SK-N-SH (cell line): ENCODE measurements around the gene PIBF1. TPM values are rescaled to one million over a fixed set of nuclear protein-coding genes. Genes with fewer than 3 reads are reported as not detected.

Experiments
- CTCF ChIA-PET: fragments of 300-600, 350-600 bp; formaldehyde crosslinking; extraction: SDS; loops from one replicate; lab custom pipeline; 2021; lab: Yijun Ruan, JAX
- POLR2A ChIA-PET: fragments of 350-600 bp; sonication (Branson Sonifier 250); formaldehyde crosslinking; extraction: SDS; loops from one replicate; lab custom pipeline; 2020; ENCODE audit warnings: antibody characterized with exemption, inconsistent platforms; lab: Yijun Ruan, JAX
- DNase-seq: peaks from one replicate; pipeline ENCODE4 v3.0.0; 2012
- H2AFZ ChIP-seq: fragments of 200-600 bp; sonication (generic); 2 replicates; pipeline ENCODE4 v1.8.1; 2016; ENCODE audit warnings: antibody characterized with exemption, mild to moderate bottlenecking, low read depth
- H3F3A ChIP-seq: fragments of 200-600 bp; sonication (generic); replicated peaks from 2 replicates; pipeline ENCODE3; 2016; ENCODE audit warnings: antibody characterized with exemption, mild to moderate bottlenecking; ENCODE audit not compliant: insufficient read depth
- H3K27ac ChIP-seq, 2 experiments: fragments of 200-500 bp in 1 of 2; fragments of 200-600 bp in 1 of 2; sonication (Bioruptor generic) in 1 of 2; sonication (generic), shearing (Covaris generic) in 1 of 2; 2 replicates each; pipeline versions ENCODE4 v1.5.1 to v1.6.1; 2014 to 2016; ENCODE audit warnings: low read depth in 2 of 2, inconsistent platforms in 1 of 2, low read length in 1 of 2, mild to moderate bottlenecking in 1 of 2, mixed read lengths in 1 of 2
- H3K27me3 ChIP-seq: fragments of 200-600 bp; sonication (generic), shearing (Covaris generic); 2 replicates; pipeline ENCODE4 v1.6.1; 2016; ENCODE audit warnings: mixed run types; ENCODE audit not compliant: insufficient read depth
- H3K36me3 ChIP-seq, 2 experiments: fragments of 200-500 bp in 1 of 2; fragments of 200-600 bp in 1 of 2; sonication (Bioruptor generic) in 1 of 2; sonication (generic) in 1 of 2; replicated peaks in 1 of 2; 2 replicates each; pipeline versions ENCODE3 to v1.5.1; 2014 to 2016; ENCODE audit warnings: low read length in 1 of 2, mild to moderate bottlenecking in 1 of 2; ENCODE audit not compliant: insufficient read depth in 2 of 2, control insufficient read depth in 1 of 2
- H3K4me1 ChIP-seq, 2 experiments: fragments of 200-500 bp in 1 of 2; fragments of 200-600 bp in 1 of 2; sonication (Bioruptor generic) in 1 of 2; sonication (generic), shearing (Covaris generic) in 1 of 2; 2 replicates each; pipeline versions ENCODE4 v1.5.1 to v1.6.1; 2014 to 2016; ENCODE audit warnings: low read depth in 1 of 2, low read length in 1 of 2, mixed run types in 1 of 2; ENCODE audit not compliant: insufficient read depth in 2 of 2, control insufficient read depth in 1 of 2
- H3K4me2 ChIP-seq: fragments of 200-600 bp; sonication (generic), shearing (Covaris generic); 2 replicates; pipeline ENCODE4 v1.6.1; 2017; ENCODE audit warnings: mixed run types
- H3K4me3 ChIP-seq, 2 experiments: fragments of 200-500 bp in 1 of 2; fragments of 200-600 bp in 1 of 2; sonication (Bioruptor generic) in 1 of 2; sonication (generic), shearing (Covaris generic) in 1 of 2; 2 replicates each; pipeline versions ENCODE4 v1.5.1 to v1.8.1; 2014 to 2016; ENCODE audit warnings: low read depth in 2 of 2, inconsistent platforms in 1 of 2, low read length in 1 of 2, mild to moderate bottlenecking in 1 of 2, mixed read lengths in 1 of 2, moderate library complexity in 1 of 2
- H3K79me2 ChIP-seq: fragments of 200-600 bp; sonication (generic); 2 replicates; pipeline ENCODE4 v1.8.1; 2017; ENCODE audit warnings: mild to moderate bottlenecking; ENCODE audit not compliant: insufficient read depth
- H3K9ac ChIP-seq: fragments of 200-600 bp; sonication (generic); 2 replicates; pipeline ENCODE4 v1.6.1; 2017; ENCODE audit warnings: mixed run types
- H3K9me2 ChIP-seq: fragments of 200-600 bp; sonication (generic); 2 replicates; pipeline ENCODE4 v1.6.1; 2017; ENCODE audit warnings: mixed run types
- H3K9me3 ChIP-seq: fragments of 200-600 bp; sonication (generic); 2 replicates; pipeline ENCODE4 v1.6.1; 2017; ENCODE audit warnings: mixed run types, mild to moderate bottlenecking, moderate library complexity
- H4K20me1 ChIP-seq: fragments of 200-600 bp; sonication (generic); 2 replicates; pipeline ENCODE4 v1.6.1; 2017; ENCODE audit warnings: mild to moderate bottlenecking, mixed run types; ENCODE audit not compliant: insufficient read depth
- CHD2 ChIP-seq: fragments of 150-350 bp; IDR thresholded peaks from 2 replicates; pipeline ENCODE4 v1.6.1; 2018; ENCODE audit warnings: low read length; ENCODE audit not compliant: partially characterized antibody
- CTCF ChIP-seq: fragments of 200-600 bp; sonication (generic); IDR thresholded peaks from 2 replicates; pipeline ENCODE4 v1.6.1; 2017; ENCODE audit warnings: antibody characterized with exemption, mild to moderate bottlenecking, moderate library complexity
- EP300 ChIP-seq, 2 experiments: IDR thresholded peaks; 2 replicates each; pipeline versions ENCODE4 v1.4.0 to v1.6.1; 2012; ENCODE audit warnings: borderline replicate concordance in 1 of 2, low read depth in 1 of 2, low read length in 1 of 2
- EZH2phosphoT487 ChIP-seq: fragments of 200-600 bp; sonication (generic); IDR thresholded peaks from 2 replicates; pipeline ENCODE4 v1.6.1; 2017; ENCODE audit warnings: low read depth, mixed run types, mild to moderate bottlenecking, antibody characterized with exemption, moderate library complexity, borderline replicate concordance
- FOSL2 ChIP-seq: IDR thresholded peaks from 2 replicates; pipeline ENCODE4 v1.4.0; 2012; ENCODE audit warnings: low read depth, mild to moderate bottlenecking, moderate library complexity, borderline replicate concordance
- GATA2 ChIP-seq: sonication (generic); formaldehyde crosslinking; IDR thresholded peaks from 2 replicates; pipeline ENCODE4 v1.5.0; 2020; ENCODE audit warnings: mild to moderate bottlenecking, missing genetic modification reagents
- MAX ChIP-seq: IDR thresholded peaks from 2 replicates; pipeline ENCODE4 v1.4.0; 2012; ENCODE audit warnings: low read depth
- MXI1 ChIP-seq: IDR thresholded peaks from 2 replicates; pipeline ENCODE4 v1.6.1; 2012; ENCODE audit warnings: mild to moderate bottlenecking, low read depth, low read length, improper control_type of control experiment
- PBX3 ChIP-seq: IDR thresholded peaks from 2 replicates; pipeline ENCODE4; 2012
- REST ChIP-seq: IDR thresholded peaks from 2 replicates; pipeline ENCODE4 v1.6.1; 2012; ENCODE audit warnings: mild to moderate bottlenecking, low read depth, low read length, moderate library complexity
- TAF1 ChIP-seq: IDR thresholded peaks from 2 replicates; pipeline ENCODE4 v1.6.1; 2012; ENCODE audit warnings: low read depth, mild to moderate bottlenecking, low read length, moderate library complexity, borderline replicate concordance
- USF1 ChIP-seq: IDR thresholded peaks from 2 replicates; pipeline ENCODE4 v1.4.0; 2012; ENCODE audit warnings: low read depth, borderline replicate concordance
- YY1 ChIP-seq: IDR thresholded peaks from 2 replicates; pipeline ENCODE4 v1.4.0; 2012; ENCODE audit warnings: low read depth, mild to moderate bottlenecking
- WGBS: methylation state at CpG from one replicate; pipeline ENCODE4 v1.1.6; 2017; ENCODE audit warnings: low lambda C conversion rate; 5-methylcytosine and 5-hydroxymethylcytosine counted together
- polyA plus RNA-seq, 3 experiments: library from polyadenylated mRNA; depleted of rRNA; stranded (reverse); fragments of >200 nt; gene quantifications; 2 replicates each; pipeline ENCODE4 v1.2.3, GENCODE V29; 2012

Gene PIBF1
- polyA plus RNA-seq, 1 of the 3 experiments (the other 2 are of a cell fraction) = 3.9 TPM

- TF ChIP-seq GATA2 = no peak
- TF ChIP-seq FOSL2 = no peak
- TF ChIP-seq MAX = no peak
- TF ChIP-seq PBX3 = no peak
- no peak for TF ChIP-seq CTCF
These were observed 67.6 kb downstream of the PIBF1 start (continued) for GRCh38 chr13:72849571-72849970.

GRCh38 chr13:72850959-72851677 lies 69.2 kb downstream of the PIBF1 start:
- Histone ChIP-seq H3K4me3 (peak overlapping the region in 1 of 2 experiments; percentile 32; a peak in 1 of 4 replicates), H3K9ac (no peak overlapping the region), H3K9me2 (no peaks in the 10 kb centered on the region), H2AFZ (no peak overlapping the region), H3K27me3 (no peaks in the 10 kb centered on the region), H3K36me3 (peaks cover 44 to 69% of the 10 kb centered on the region in 2 experiments), H4K20me1 (no peaks in the 10 kb centered on the region), H3K4me2 (no peak overlapping the region), H3K4me1 (peaks cover 0 to 11% of the 10 kb centered on the region in 2 experiments; a peak in 2 of 4 replicates), H3K79me2 (no peaks in the 10 kb centered on the region), H3K27ac (peak overlapping the region in 1 of 2 experiments; percentile 90; a peak in 2 of 4 replicates), H3K9me3 (no peaks in the 10 kb centered on the region), H3F3A (no peaks in the 10 kb centered on the region)
- peak; percentile 70 for DNase-seq
- WGBS = 91% methylated on average over 8 of the region's 18 CpGs
- POLR2A ChIA-PET = no interaction called here
- TF ChIP-seq TAF1 (no peak), CHD2 (peak; percentile 68)
- CTCF ChIA-PET = interaction anchor here (0.6 to 2.8 kb wide), 5 partner anchors 9 to 190 kb away, joined by 3 to 8 read pairs (median 4); no protein-coding TSS in a partner anchor

GRCh38 chr13:72851678-72852014 lies 69.7 kb downstream of the PIBF1 start:
- H3K9ac ChIP-seq = no peak overlapping the region
- H3K27ac ChIP-seq = peak overlapping the region in 1 of 2 experiments; percentile 72; a peak in 2 of 4 replicates
- H2AFZ ChIP-seq = no peak overlapping the region
- H3K36me3 ChIP-seq = peaks cover 43 to 63% of the 10 kb centered on the region in 2 experiments
- no peaks in the 10 kb centered on the region for H3K27me3 ChIP-seq
- H3F3A ChIP-seq = no peaks in the 10 kb centered on the region
- DNase-seq = no peak
- H3K9me3 ChIP-seq = no peaks in the 10 kb centered on the region
- TF ChIP-seq REST (no peak), USF1 (no peak), YY1 (no peak), MXI1 (peak; percentile 29; the same call in 1 of the 2 replicates), EP300 (IDR thresholded peaks at IDR 0.05; ENCODE audit: borderline replicate concordance in 1 of 2, low read depth in 1 of 2, low read length in 1 of 2) (no peak), EZH2phosphoT487 (no peak), FOSL2 (no peak)
- H3K4me3 ChIP-seq = no peak overlapping the region; a peak in 1 of 4 replicates
- no peaks in the 10 kb centered on the region for H3K79me2 ChIP-seq
- H4K20me1 ChIP-seq = no peaks in the 10 kb centered on the region
- ChIA-PET CTCF (interaction anchor here (0.6 to 2.8 kb wide), 3 partner anchors 10 to 14 kb away, joined by 3 to 8 read pairs (median 3); no protein-coding TSS in a partner anchor), POLR2A (interaction anchor here (0.7 kb wide), 1 partner anchor 9 kb away, joined by 3 read pairs; no protein-coding TSS in a partner anchor)
- no peak overlapping the region for H3K4me2 ChIP-seq
- no peaks in the 10 kb centered on the region for H3K9me2 ChIP-seq
- 87% methylated on average over 2 of the region's 3 CpGs for WGBS
- peaks cover 0 to 11% of the 10 kb centered on the region in 2 experiments; a peak in 2 of 4 replicates for H3K4me1 ChIP-seq
